Loucy (cell line): ENCODE measurements around the gene CPD.

Experiments used
- H2AFZ ChIP-seq: fragments of 200-600 bp; sonication (generic); 2 replicates; pipeline ENCODE4 v1.6.0; 2016; ENCODE audit warnings: antibody characterized with exemption, mild to moderate bottlenecking, low read length, moderate library complexity
- H3F3A ChIP-seq: fragments of 200-600 bp; 2 replicates; pipeline ENCODE4 v1.6.0; 2016; ENCODE audit warnings: antibody characterized with exemption, low read depth, mild to moderate bottlenecking
- H3K27me3 ChIP-seq: fragments of 200-600 bp; sonication (generic); 2 replicates; pipeline ENCODE4 v1.6.1; 2014; ENCODE audit warnings: low read length, mild to moderate bottlenecking; ENCODE audit not compliant: insufficient read depth, poor library complexity, severe bottlenecking
- H3K36me3 ChIP-seq: fragments of 200-600 bp; sonication (generic); 2 replicates; pipeline ENCODE4 v1.6.1; 2016; ENCODE audit warnings: low read length; ENCODE audit not compliant: insufficient read depth
- H3K4me1 ChIP-seq: fragments of 200-600 bp; sonication (generic); 2 replicates; pipeline ENCODE4 v1.5.1; 2014; ENCODE audit warnings: low read length, mild to moderate bottlenecking; ENCODE audit not compliant: insufficient read depth, poor library complexity, severe bottlenecking
- H3K4me2 ChIP-seq: fragments of 200-600 bp; sonication (generic); 2 replicates; pipeline ENCODE4 v1.6.0; 2014; ENCODE audit warnings: antibody characterized with exemption, low read length, low read depth, mild to moderate bottlenecking; ENCODE audit not compliant: poor library complexity, severe bottlenecking
- H3K4me3 ChIP-seq: fragments of 200-600 bp; sonication (generic); 2 replicates; pipeline ENCODE4 v1.5.1; 2014; ENCODE audit warnings: low read length, mild to moderate bottlenecking, mixed read lengths; ENCODE audit not compliant: poor library complexity, severe bottlenecking
- H3K79me2 ChIP-seq: fragments of 200-600 bp; sonication (generic); 2 replicates; pipeline ENCODE4 v1.6.1; 2014; ENCODE audit warnings: low read length; ENCODE audit not compliant: insufficient read depth
- H3K9ac ChIP-seq: fragments of 200-600 bp; sonication (generic); 2 replicates; pipeline ENCODE4 v1.6.0; 2014; ENCODE audit warnings: mild to moderate bottlenecking, low read depth, low read length, moderate library complexity; ENCODE audit not compliant: poor library complexity, severe bottlenecking
- H3K9me2 ChIP-seq: fragments of 200-600 bp; sonication (generic); replicated peaks from 2 replicates; pipeline ENCODE4 v1.6.1; 2016; ENCODE audit warnings: low read depth, low read length, mixed read lengths
- H3K9me3 ChIP-seq: fragments of 200-600 bp; sonication (generic); 2 replicates; pipeline ENCODE4 v1.6.1; 2014; ENCODE audit warnings: mild to moderate bottlenecking, antibody characterized with exemption, low read length, low read depth; ENCODE audit not compliant: insufficient read depth
- H4K20me1 ChIP-seq: fragments of 200-600 bp; sonication (generic); 2 replicates; pipeline ENCODE4 v1.6.0; 2014; ENCODE audit warnings: antibody characterized with exemption, low read length, mild to moderate bottlenecking; ENCODE audit not compliant: insufficient read depth, poor library complexity, severe bottlenecking
- EZH2phosphoT487 ChIP-seq: fragments of 200-600 bp; IDR thresholded peaks from 2 replicates; pipeline ENCODE4 v1.6.1; 2018; ENCODE audit warnings: antibody characterized with exemption, mild to moderate bottlenecking, moderate library complexity, borderline replicate concordance
- TF ChIP-seq, protein P1 (sequence below): fragments of 200-600 bp; sonication (generic); conservative IDR thresholded peaks from 2 replicates; pipeline ENCODE4 v1.5.1; 2014; ENCODE audit warnings: mild to moderate bottlenecking, antibody characterized with exemption, low read length

Gene CPD

GRCh38 chr17:30334421-30334820 lies 44.3 kb upstream of the CPD start:
- no peak overlapping the region for H3K9ac ChIP-seq
- H3K36me3 ChIP-seq = no peaks in the 10 kb centered on the region
- H4K20me1 ChIP-seq = no peaks in the 10 kb centered on the region
- no peak overlapping the region for H3K4me2 ChIP-seq
- H3K27me3 ChIP-seq = no peaks in the 10 kb centered on the region
- no peaks in the 10 kb centered on the region for H3K9me2 ChIP-seq
- no peak overlapping the region for H2AFZ ChIP-seq
- no peaks in the 10 kb centered on the region for H3K79me2 ChIP-seq
- peaks cover 24% of the 10 kb centered on the region for H3K4me1 ChIP-seq
- H3K9me3 ChIP-seq = no peaks in the 10 kb centered on the region
- H3K4me3 ChIP-seq = no peak overlapping the region
- TF ChIP-seq, protein P1, sequence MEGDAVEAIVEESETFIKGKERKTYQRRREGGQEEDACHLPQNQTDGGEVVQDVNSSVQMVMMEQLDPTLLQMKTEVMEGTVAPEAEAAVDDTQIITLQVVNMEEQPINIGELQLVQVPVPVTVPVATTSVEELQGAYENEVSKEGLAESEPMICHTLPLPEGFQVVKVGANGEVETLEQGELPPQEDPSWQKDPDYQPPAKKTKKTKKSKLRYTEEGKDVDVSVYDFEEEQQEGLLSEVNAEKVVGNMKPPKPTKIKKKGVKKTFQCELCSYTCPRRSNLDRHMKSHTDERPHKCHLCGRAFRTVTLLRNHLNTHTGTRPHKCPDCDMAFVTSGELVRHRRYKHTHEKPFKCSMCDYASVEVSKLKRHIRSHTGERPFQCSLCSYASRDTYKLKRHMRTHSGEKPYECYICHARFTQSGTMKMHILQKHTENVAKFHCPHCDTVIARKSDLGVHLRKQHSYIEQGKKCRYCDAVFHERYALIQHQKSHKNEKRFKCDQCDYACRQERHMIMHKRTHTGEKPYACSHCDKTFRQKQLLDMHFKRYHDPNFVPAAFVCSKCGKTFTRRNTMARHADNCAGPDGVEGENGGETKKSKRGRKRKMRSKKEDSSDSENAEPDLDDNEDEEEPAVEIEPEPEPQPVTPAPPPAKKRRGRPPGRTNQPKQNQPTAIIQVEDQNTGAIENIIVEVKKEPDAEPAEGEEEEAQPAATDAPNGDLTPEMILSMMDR = no peak
- no peak for TF ChIP-seq EZH2phosphoT487
- peaks cover 6% of the 10 kb centered on the region; the same call in 1 of the 2 replicates for H3F3A ChIP-seq

- no peak overlapping the region for H3K9ac ChIP-seq
- peaks cover 6% of the 10 kb centered on the region; the same call in 1 of the 2 replicates for H3F3A ChIP-seq
- peaks cover 13% of the 10 kb centered on the region for H3K4me1 ChIP-seq
- 0 out of 2 replicates have a peak overlapping the region, but pooled peaks have one; percentile 68 for H2AFZ ChIP-seq
- H4K20me1 ChIP-seq = no peaks in the 10 kb centered on the region
- no peaks in the 10 kb centered on the region for H3K9me2 ChIP-seq
- H3K9me3 ChIP-seq = no peaks in the 10 kb centered on the region
- H3K36me3 ChIP-seq = no peaks in the 10 kb centered on the region
- no peak overlapping the region for H3K4me3 ChIP-seq
- H3K79me2 ChIP-seq = no peaks in the 10 kb centered on the region
- H3K27me3 ChIP-seq = no peaks in the 10 kb centered on the region
- TF ChIP-seq EZH2phosphoT487 = no peak
- TF ChIP-seq, protein P1 = peak; percentile 99
- no peak overlapping the region for H3K4me2 ChIP-seq
Measured at GRCh38 chr17:30336369-30337171, 42.2 kb upstream of the CPD start.

DNA sequence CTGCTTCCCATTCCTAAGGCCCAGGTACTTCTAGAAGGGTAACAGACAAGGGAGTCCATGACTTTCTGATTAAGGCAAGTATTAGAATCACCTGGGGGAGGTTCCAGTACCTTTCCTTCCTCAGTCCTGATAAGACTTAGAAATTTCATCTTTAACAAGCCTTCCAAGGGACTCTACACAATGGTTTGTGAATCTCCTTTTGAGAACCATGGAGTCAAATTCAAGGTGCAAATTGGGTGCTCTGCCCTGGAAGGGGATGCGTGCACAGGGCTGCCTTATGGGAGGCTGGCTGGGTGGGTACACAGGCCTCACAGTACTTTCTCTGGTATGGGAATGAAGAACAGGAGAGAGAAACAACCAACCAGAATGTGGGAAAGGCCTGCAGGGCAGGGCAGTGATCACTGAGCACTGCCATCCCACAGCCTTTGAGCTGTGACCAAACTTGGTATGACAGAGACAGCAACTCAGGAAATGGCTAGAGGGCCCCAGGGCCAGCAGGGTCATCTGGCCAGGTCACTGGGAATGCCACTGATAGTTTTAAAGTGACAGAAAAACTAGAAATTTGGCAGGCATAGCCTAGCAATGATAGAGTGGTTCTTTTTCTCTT lies 41.2 kb upstream of the CPD start:
- H2AFZ ChIP-seq = no peak overlapping the region
- H3F3A ChIP-seq = 0 out of 2 replicates have a peak, but pooled peaks cover 3% of the 10 kb centered on the region
- H3K9me3 ChIP-seq = no peaks in the 10 kb centered on the region
- H3K36me3 ChIP-seq = no peaks in the 10 kb centered on the region
- H4K20me1 ChIP-seq = no peaks in the 10 kb centered on the region
- H3K4me2 ChIP-seq = no peak overlapping the region
- peaks cover 4% of the 10 kb centered on the region for H3K4me1 ChIP-seq
- no peak overlapping the region for H3K4me3 ChIP-seq
- no peak for TF ChIP-seq EZH2phosphoT487
- TF ChIP-seq, protein P1 = no peak
- no peaks in the 10 kb centered on the region for H3K9me2 ChIP-seq
- H3K9ac ChIP-seq = no peak overlapping the region
- no peaks in the 10 kb centered on the region for H3K27me3 ChIP-seq
- no peaks in the 10 kb centered on the region for H3K79me2 ChIP-seq
